Stromal cell of bone marrow (primary cell): ENCODE results near the gene ZNF800.

Experiments used
- DNase-seq: peaks from one replicate; pipeline ENCODE4 v3.0.0-alpha.2; 2012; ENCODE audit warnings: low read depth

ZNF800 gene

DNA sequence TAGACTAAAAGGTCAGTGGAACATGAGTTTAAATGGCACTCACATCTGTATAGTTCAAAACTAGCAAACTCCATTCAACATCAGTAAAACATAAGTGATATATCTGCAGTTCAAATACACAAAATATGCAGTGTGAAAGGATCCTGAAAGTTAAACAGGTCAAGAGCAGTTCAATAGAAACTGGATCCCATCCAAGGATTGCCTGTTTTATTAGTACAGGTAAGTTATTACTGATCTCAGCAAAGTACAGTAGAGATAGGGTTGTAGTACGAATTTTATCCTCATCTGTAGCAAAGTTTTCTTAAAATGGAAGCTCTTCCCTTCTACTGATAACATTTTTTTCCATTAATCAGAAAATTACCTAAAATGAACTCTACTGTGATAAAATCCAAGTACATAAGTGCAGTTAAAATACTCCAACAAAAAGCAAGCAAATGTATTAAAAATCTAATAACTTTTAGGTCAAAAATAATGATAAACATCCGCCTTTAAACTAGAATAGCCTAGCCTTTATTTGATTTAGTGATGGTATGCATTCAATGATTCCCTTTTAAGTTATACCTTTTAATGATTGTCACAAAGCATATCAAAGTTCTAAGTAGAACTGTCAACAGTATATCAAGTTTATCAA, 2.2 kb downstream of the ZNF800 start:
- DNase-seq = no peak

GRCh38 chr7:127389321-127389720, 3.2 kb downstream of the ZNF800 start:
- no peak for DNase-seq

GRCh38 chr7:127387974-127388373, 4.5 kb downstream of the ZNF800 start:
- no peak for DNase-seq

- no peak for DNase-seq
These were observed 9.2 kb downstream of the ZNF800 start for GRCh38 chr7:127383123-127383835.

- DNase-seq = no peak
These were observed 10.0 kb downstream of the ZNF800 start for GRCh38 chr7:127382301-127383085.

DNA sequence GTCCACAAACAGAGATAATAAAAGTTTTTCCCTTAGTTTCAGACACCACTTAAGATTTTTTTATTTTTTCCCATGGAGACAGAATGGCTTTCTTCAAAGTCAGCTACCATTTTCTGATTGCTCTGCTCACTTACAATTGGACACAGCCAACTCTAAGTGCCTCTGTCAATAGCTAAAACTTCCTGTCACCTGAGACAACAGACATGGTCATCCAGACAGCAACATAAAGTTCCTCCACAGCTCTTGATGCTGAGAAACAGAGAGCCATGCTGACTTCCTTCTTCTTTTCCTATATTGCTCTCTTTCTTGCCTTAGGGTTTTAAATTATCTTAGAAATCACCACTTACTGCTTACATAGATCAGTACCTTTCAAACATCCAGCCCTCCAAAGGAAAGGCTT, 12.0 kb downstream of the ZNF800 start:
- DNase-seq = no peak

DNA sequence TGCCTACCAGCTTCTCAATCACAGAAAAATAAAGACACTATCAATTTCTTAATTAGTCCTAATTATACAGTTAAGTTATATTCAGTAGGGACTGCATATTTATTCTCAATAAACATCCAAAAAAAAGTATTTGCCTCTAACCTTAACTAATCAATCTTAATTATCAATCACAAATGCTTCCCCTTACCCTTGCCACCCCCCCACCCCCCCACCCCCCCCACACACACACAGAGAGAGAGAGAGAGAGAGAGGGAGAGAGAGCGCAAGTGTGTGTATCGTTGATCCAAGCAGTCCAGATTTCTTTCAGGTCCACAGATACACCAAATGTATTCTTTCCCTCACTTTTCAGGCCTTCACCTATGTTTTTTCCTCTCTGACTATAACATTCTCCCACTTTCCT, 12.9 kb downstream of the ZNF800 start:
- DNase-seq = no peak

GRCh38 chr7:127378537-127378936, 14.0 kb downstream of the ZNF800 start:
- no peak for DNase-seq

DNA sequence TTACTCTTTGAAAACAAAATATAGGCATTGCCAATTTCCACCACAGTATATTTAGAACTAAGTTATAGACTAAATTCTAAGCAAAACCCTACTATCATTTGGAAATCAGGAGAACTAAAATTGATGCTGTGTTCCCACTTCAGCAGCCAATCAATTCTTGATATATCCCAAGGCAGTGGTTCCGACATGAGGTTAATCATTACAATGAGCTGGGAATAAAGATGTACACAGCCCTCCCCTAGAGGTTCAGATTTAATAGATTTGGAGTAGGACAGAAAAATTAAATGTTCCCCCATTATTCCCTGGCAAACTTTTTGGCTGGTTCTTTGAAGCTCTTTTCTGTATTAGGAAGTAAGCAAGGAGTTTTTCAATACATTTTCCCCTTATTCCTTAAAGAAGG, 15.1 kb downstream of the ZNF800 start:
- no peak for DNase-seq

GRCh38 chr7:127375631-127376030, 16.9 kb downstream of the ZNF800 start:
- no peak for DNase-seq

GRCh38 chr7:127367679-127368078, 24.8 kb downstream of the ZNF800 start:
- DNase-seq = no peak

DNA sequence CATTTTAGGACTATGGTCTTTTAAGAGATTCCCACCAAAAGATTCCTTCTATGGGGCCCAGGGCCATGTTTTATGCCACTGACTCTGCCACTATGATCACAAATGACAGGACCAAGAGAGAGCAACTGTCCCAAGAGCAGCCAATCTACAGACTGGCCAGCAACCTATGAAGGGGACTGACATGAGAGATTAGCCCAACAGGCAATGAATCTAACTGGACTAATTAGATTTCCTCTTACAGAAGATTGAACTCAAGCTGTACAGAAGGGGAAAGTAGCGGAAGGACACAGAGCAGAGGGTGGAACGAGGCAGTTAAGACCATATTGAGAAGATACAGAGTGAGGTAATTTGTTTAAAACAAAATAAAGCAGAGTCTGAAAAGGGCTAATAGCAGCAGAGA, 25.8 kb downstream of the ZNF800 start:
- DNase-seq = no peak

DNA sequence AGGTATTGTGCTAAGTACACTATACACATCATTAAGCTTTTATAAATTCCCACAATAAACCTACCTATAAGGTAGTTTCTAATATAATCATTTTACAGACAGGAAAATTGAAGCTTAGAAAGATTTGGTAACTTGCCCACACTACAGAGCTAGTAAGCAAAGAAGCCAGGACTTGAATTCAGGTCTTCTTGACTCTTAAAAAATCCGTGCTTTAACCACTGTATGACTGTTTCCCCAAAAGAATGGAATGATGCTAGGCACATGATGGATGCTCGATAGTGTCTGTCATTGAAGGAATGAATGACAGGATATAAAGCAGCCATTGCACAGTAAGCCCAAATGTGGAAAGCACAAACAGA, 26.6 kb downstream of the ZNF800 start:
- no peak for DNase-seq

- no peak for DNase-seq
These were observed 27.1 kb downstream of the ZNF800 start for GRCh38 chr7:127365164-127365956.

- DNase-seq = no peak
These were observed 30.0 kb downstream of the ZNF800 start for GRCh38 chr7:127362364-127363027.

DNA sequence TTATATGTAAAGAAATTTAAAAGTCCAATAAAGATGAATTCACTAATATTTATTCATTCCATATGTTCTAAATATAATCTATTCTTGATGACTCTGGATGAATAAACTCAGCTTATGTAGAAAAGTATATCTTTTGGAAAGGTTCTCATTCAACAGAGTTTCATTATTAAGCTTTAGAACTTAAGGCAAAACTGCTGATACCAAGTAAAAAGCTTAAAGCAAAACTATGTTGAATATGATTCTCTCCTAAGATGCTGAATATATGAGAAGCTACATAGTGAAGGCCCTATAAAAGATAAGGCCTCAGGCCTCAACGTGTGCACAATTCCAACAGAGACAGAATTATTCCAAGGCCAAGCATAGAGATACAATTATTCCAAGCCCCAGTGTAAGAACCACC, 30.8 kb downstream of the ZNF800 start:
- no peak for DNase-seq

GRCh38 chr7:127359011-127359410, 33.5 kb downstream of the ZNF800 start:
- no peak for DNase-seq

GRCh38 chr7:127353897-127354296, 38.6 kb downstream of the ZNF800 start:
- DNase-seq = no peak

DNA sequence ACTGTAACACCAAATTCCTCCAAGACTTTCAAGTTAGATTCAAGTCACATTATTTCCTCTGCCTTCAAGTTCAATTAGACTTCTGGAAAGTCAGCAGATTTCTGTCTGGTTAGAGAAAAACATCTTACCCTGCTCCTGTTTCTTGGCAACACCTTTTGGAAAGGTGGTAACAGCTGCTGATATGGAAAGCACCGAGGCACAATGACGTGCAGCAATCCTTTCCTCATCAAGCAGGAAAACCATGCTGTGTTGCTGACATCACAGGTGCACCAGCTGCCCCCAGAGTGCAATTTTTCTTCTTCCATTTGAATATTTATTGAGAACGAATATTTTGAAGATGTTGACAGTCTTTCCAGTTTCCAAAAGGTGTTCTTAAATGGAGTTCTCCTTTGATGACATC, 41.9 kb downstream of the ZNF800 start:
- no peak for DNase-seq

- no peak for DNase-seq
These were observed 42.6 kb downstream of the ZNF800 start for GRCh38 chr7:127349881-127350280.

- no peak for DNase-seq
These were observed 44.3 kb downstream of the ZNF800 start for GRCh38 chr7:127348247-127348631.
